CMK (cell line): Measurements from ENCODE around the gene ZBTB49.
"Not testable (repeated sequence)": the region's sequence is repeated elsewhere in the genome, so short reads cannot be mapped to it uniquely, and the experiment has no call there.

Source experiments
- DNase-seq: peaks from one replicate; pipeline ENCODE4 v3.0.0-alpha.2; 2010; ENCODE audit warnings: low read depth

The ZBTB49 gene

GRCh38 chr4:4289941-4290850 is at the start of gene ZBTB49, which contains the start of gene LYAR:
TSS of gene ZBTB49 (plus strand) at chr4:4290251. CDS start at chr4:4299946, 9,695 bp downstream.
TSS of gene LYAR (minus strand) at chr4:4290154. CDS start at chr4:4283742, 6,412 bp downstream.
- peak; percentile 78 for DNase-seq

- no peak for DNase-seq
These were observed 44.9 kb upstream of the ZBTB49 start for GRCh38 chr4:4245172-4245571.

GRCh38 chr4:4247696-4248028 is 42.4 kb upstream of the ZBTB49 start:
- DNase-seq: no peak

- peak; percentile 76 for DNase-seq
These were observed 41.8 kb upstream of the ZBTB49 start, which contains the start of gene TMEM128 for GRCh38 chr4:4248029-4248884. TSS of gene TMEM128 (minus strand) at chr4:4248223. CDS start at chr4:4248202, 21 bp downstream.

- DNase-seq: no peak
These were observed 41.2 kb upstream of the ZBTB49 start for GRCh38 chr4:4248885-4249203.

GRCh38 chr4:4249342-4249741 is 40.7 kb upstream of the ZBTB49 start:
- DNase-seq: not testable (repeated sequence)

GRCh38 chr4:4249866-4250265 is 40.2 kb upstream of the ZBTB49 start:
- no peak for DNase-seq

GRCh38 chr4:4254199-4254598 is 35.9 kb upstream of the ZBTB49 start:
- no peak for DNase-seq

- no peak for DNase-seq
These were observed 35.4 kb upstream of the ZBTB49 start for GRCh38 chr4:4254666-4255065.

GRCh38 chr4:4256799-4257198 is 33.3 kb upstream of the ZBTB49 start:
- DNase-seq: no peak

GRCh38 chr4:4257705-4258104 is 32.3 kb upstream of the ZBTB49 start:
- not testable (repeated sequence) for DNase-seq

GRCh38 chr4:4259484-4260100 is 30.5 kb upstream of the ZBTB49 start:
- no peak for DNase-seq

- DNase-seq: no peak
These were observed 29.8 kb upstream of the ZBTB49 start for GRCh38 chr4:4260185-4260751.

GRCh38 chr4:4267981-4268380 is 22.1 kb upstream of the ZBTB49 start:
- no peak for DNase-seq

- no peak for DNase-seq
These were observed 21.3 kb upstream of the ZBTB49 start for GRCh38 chr4:4268776-4269175.

- no peak for DNase-seq
These were observed 20.7 kb upstream of the ZBTB49 start for GRCh38 chr4:4269331-4269731.

GRCh38 chr4:4269856-4270255 is 20.2 kb upstream of the ZBTB49 start:
- DNase-seq: no peak

- no peak for DNase-seq
These were observed 19.5 kb upstream of the ZBTB49 start for GRCh38 chr4:4270529-4270928.

- no peak for DNase-seq
These were observed 18.1 kb upstream of the ZBTB49 start for GRCh38 chr4:4271912-4272311.

GRCh38 chr4:4274226-4274625 is 15.8 kb upstream of the ZBTB49 start:
- no peak for DNase-seq

- no peak for DNase-seq
These were observed 12.5 kb upstream of the ZBTB49 start for GRCh38 chr4:4277531-4277930.

GRCh38 chr4:4281787-4282186 is 8.3 kb upstream of the ZBTB49 start:
- no peak for DNase-seq
